ENCODE results near the gene PCBP3.

Gene PCBP3

GRCh38 chr21:45819478-45820170 is 176.1 kb downstream of the PCBP3 start:
- no peaks in the 10 kb centered on the region for H3K36me3 ChIP-seq (ENCODE audit: insufficient read depth, low read length)

GRCh38 chr21:45820171-45821091 is 176.9 kb downstream of the PCBP3 start:
- Histone ChIP-seq H3K27me3 (ENCODE audit: insufficient read depth, low read length) (peaks cover 16% of the 10 kb centered on the region), H3K4me1 (ENCODE audit: insufficient read depth, low read length) (peaks cover 8% of the 10 kb centered on the region), H3K4me3 (ENCODE audit: low read length) (no peak overlapping the region), H3K36me3 (ENCODE audit: insufficient read depth, low read length) (no peaks in the 10 kb centered on the region), H2AFZ (ENCODE audit: low read depth, low read length) (no peak overlapping the region), H3K9me3 (ENCODE audit: low read length) (no peaks in the 10 kb centered on the region)

More at GRCh38 chr21:45819478-45820170, 176.1 kb downstream of the PCBP3 start:
- Histone ChIP-seq H3K27me3 (ENCODE audit: insufficient read depth, low read length) (peaks cover 15% of the 10 kb centered on the region), H3K4me3 (ENCODE audit: low read length) (no peak overlapping the region), H2AFZ (ENCODE audit: low read depth, low read length) (no peak overlapping the region), H3K9me3 (ENCODE audit: low read length) (no peaks in the 10 kb centered on the region), H3K4me1 (ENCODE audit: insufficient read depth, low read length) (peaks cover 8% of the 10 kb centered on the region)

GRCh38 chr21:45821315-45821962 is 177.9 kb downstream of the PCBP3 start:
- Histone ChIP-seq H3K4me1 (ENCODE audit: insufficient read depth, low read length) (peaks cover 8% of the 10 kb centered on the region), H3K36me3 (ENCODE audit: insufficient read depth, low read length) (no peaks in the 10 kb centered on the region), H3K27me3 (ENCODE audit: insufficient read depth, low read length) (peaks cover 16% of the 10 kb centered on the region), H3K4me3 (ENCODE audit: low read length) (no peak overlapping the region), H2AFZ (ENCODE audit: low read depth, low read length) (no peak overlapping the region), H3K9me3 (ENCODE audit: low read length) (no peaks in the 10 kb centered on the region)

DNA sequence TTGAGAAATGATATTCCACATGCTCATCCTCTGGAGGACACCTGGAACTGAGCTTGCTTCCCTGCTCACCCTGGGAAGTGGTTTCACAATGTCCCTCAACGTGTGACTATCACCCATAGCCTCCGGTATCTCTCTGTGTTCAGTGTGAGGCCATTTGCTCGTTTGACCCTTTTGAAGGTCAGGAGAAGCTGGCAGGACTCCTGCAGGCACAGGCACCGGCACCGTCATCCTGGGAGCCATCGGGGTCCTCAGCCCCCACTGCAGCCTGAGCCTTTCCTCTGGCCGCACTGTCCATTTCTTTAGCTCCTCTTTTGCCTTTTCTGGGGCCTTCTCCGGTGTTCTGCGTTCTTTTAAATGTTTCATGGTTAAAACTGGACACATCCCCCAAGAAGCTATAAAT is 178.5 kb downstream of the PCBP3 start:
- Histone ChIP-seq H3K9me3 (ENCODE audit: low read length) (no peaks in the 10 kb centered on the region), H2AFZ (ENCODE audit: low read depth, low read length) (no peak overlapping the region), H3K36me3 (ENCODE audit: insufficient read depth, low read length) (no peaks in the 10 kb centered on the region), H3K4me3 (ENCODE audit: low read length) (no peak overlapping the region), H3K27me3 (ENCODE audit: insufficient read depth, low read length) (peaks cover 16% of the 10 kb centered on the region), H3K4me1 (ENCODE audit: insufficient read depth, low read length) (peaks cover 8% of the 10 kb centered on the region)

DNA sequence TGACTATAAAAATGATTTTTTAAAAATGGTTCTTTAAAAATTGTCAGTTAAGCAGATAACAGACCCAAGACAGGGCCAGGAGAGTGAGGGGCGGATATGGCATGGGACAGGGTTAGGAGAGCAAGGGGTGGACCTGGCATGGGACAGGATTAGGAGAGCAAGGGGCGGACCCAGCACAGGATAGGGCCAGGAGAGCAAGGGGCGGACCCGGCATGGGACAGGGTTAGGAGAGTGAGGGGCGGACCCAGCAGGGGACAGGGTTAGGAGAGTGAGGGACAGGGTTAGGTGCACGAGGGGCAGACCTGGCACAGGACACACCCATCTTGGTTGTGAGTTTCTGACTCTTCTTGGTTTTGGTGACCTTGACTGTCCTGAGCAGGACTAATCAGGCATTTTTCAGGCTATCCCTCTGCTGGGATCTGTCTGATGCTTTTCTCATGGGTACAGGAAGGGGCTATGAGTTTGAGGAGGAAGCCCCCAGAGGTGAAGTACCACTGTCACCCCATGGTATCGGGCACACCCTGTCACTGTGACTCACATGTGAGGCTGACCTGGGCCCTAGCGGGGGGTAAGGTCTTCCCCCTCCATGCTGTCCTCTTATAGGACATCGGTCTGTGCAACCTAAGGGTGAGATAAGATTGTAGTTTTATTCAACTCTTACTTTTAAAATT is 179.0 kb downstream of the PCBP3 start:
- H2AFZ ChIP-seq (ENCODE audit: low read depth, low read length), result no peak overlapping the region
- H3K4me3 ChIP-seq (ENCODE audit: low read length), result no peak overlapping the region
- peaks cover 5% of the 10 kb centered on the region for H3K4me1 ChIP-seq (ENCODE audit: insufficient read depth, low read length)
- no peaks in the 10 kb centered on the region for H3K36me3 ChIP-seq (ENCODE audit: insufficient read depth, low read length)
- no peaks in the 10 kb centered on the region for H3K9me3 ChIP-seq (ENCODE audit: low read length)
- peaks cover 16% of the 10 kb centered on the region for H3K27me3 ChIP-seq (ENCODE audit: insufficient read depth, low read length)

DNA sequence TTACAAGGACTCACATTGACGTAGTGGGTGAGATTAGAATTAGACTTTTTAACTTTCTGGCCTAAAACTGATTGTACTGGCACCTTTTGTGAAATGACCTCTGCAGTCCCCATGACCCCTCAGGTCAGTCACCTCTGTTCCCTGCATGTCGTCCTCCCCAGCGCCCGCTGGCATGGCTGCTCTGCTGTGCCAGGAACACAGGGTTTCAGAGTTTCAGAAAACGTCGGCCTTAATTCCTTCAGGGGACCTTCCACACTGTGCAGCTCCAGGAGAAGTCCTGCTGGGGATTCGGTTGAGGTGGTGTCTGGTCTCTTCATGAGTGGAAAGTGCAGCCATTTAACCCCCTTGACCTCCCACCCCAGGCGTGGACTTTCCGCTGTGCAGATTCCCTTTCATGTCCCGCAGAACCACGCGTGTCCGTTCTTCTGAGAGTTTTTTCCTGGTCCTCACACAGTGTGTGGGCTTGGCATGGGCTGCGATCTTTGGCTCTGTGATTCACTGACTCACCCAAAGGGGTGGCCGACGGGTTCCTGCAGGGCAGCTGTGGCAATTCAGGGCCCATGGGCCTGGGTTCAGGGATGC is 179.7 kb downstream of the PCBP3 start:
- Histone ChIP-seq H3K4me1 (ENCODE audit: insufficient read depth, low read length) (peaks cover 4% of the 10 kb centered on the region), H3K4me3 (ENCODE audit: low read length) (no peak overlapping the region), H3K9me3 (ENCODE audit: low read length) (no peaks in the 10 kb centered on the region), H3K36me3 (ENCODE audit: insufficient read depth, low read length) (no peaks in the 10 kb centered on the region), H2AFZ (ENCODE audit: low read depth, low read length) (no peak overlapping the region), H3K27me3 (ENCODE audit: insufficient read depth, low read length) (peaks cover 19% of the 10 kb centered on the region)

GRCh38 chr21:45824546-45825215 is 181.2 kb downstream of the PCBP3 start:
- Histone ChIP-seq H3K9me3 (ENCODE audit: low read length) (no peaks in the 10 kb centered on the region), H3K4me1 (ENCODE audit: insufficient read depth, low read length) (peaks cover 4% of the 10 kb centered on the region), H3K27me3 (ENCODE audit: insufficient read depth, low read length) (peaks cover 19% of the 10 kb centered on the region), H2AFZ (ENCODE audit: low read depth, low read length) (no peak overlapping the region), H3K36me3 (ENCODE audit: insufficient read depth, low read length) (no peaks in the 10 kb centered on the region), H3K4me3 (ENCODE audit: low read length) (no peak overlapping the region)

GRCh38 chr21:45825219-45825618 is 181.7 kb downstream of the PCBP3 start:
- peaks cover 19% of the 10 kb centered on the region for H3K27me3 ChIP-seq (ENCODE audit: insufficient read depth, low read length)
- no peak overlapping the region for H2AFZ ChIP-seq (ENCODE audit: low read depth, low read length)
- H3K4me1 ChIP-seq (ENCODE audit: insufficient read depth, low read length), result peaks cover 4% of the 10 kb centered on the region
- no peaks in the 10 kb centered on the region for H3K9me3 ChIP-seq (ENCODE audit: low read length)
- no peaks in the 10 kb centered on the region for H3K36me3 ChIP-seq (ENCODE audit: insufficient read depth, low read length)
- H3K4me3 ChIP-seq (ENCODE audit: low read length), result no peak overlapping the region

DNA sequence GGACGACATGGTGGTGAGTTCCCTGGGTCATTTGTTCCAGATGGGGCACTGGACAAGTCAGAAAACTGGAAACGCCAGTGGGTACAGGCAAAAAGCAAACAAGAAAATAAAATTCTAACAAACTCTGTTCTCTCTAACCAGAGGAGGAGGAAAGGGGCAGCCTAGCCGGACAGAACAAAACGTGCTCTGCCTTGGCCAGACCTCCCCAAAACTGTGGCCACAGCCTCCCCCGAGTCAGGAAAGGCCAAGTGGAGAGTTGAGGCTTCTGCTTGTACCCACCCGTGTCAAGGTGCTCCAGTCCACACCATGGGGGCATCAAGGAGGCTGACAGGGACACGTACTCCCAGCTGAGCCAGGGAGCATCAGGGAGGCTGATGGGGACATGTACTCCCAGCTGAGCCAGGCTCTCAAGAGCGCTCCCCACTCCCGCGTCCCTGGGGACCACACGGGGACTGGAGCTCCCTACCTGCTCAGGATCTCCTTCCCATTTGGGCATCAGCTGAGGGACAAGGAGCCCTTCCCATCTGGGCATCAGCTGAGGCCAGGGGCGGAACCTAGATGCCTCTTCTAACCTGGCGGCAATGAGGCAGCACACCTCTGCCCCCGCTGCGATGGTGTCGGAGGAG is 183.3 kb downstream of the PCBP3 start:
- Histone ChIP-seq H3K27me3 (ENCODE audit: insufficient read depth, low read length) (peaks cover 18% of the 10 kb centered on the region), H3K4me3 (ENCODE audit: low read length) (no peak overlapping the region), H3K9me3 (ENCODE audit: low read length) (no peaks in the 10 kb centered on the region), H3K4me1 (ENCODE audit: insufficient read depth, low read length) (no peaks in the 10 kb centered on the region), H2AFZ (ENCODE audit: low read depth, low read length) (no peak overlapping the region), H3K36me3 (ENCODE audit: insufficient read depth, low read length) (no peaks in the 10 kb centered on the region)

DNA sequence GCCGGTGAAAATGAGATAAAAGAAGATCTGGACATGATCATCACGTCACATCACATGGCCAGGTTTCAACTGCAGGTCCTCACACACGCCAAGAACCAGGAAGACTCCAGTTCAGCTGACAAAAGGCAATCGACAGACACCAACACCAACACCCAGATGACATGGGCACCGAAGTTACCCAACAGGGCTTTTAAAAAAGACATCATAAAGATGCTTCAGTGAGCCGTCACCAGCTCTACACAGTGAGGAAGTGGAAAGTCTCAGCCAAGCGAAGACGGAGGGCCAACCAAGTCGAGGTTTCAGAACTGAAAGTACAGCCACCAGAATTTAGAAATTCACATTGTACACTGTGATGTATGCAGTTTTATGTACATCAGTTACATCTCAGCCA is 183.8 kb downstream of the PCBP3 start:
- no peaks in the 10 kb centered on the region for H3K36me3 ChIP-seq (ENCODE audit: insufficient read depth, low read length)
- H3K4me1 ChIP-seq (ENCODE audit: insufficient read depth, low read length), result peaks cover 1% of the 10 kb centered on the region
- no peak overlapping the region for H2AFZ ChIP-seq (ENCODE audit: low read depth, low read length)
- no peak overlapping the region for H3K4me3 ChIP-seq (ENCODE audit: low read length)
- H3K27me3 ChIP-seq (ENCODE audit: insufficient read depth, low read length), result peaks cover 15% of the 10 kb centered on the region
- no peaks in the 10 kb centered on the region for H3K9me3 ChIP-seq (ENCODE audit: low read length)

- Histone ChIP-seq H3K36me3 (ENCODE audit: insufficient read depth, low read length) (no peaks in the 10 kb centered on the region), H3K4me1 (ENCODE audit: insufficient read depth, low read length) (peaks cover 4% of the 10 kb centered on the region), H3K4me3 (ENCODE audit: low read length) (no peak overlapping the region), H2AFZ (ENCODE audit: low read depth, low read length) (no peak overlapping the region), H3K9me3 (ENCODE audit: low read length) (no peaks in the 10 kb centered on the region), H3K27me3 (ENCODE audit: insufficient read depth, low read length) (peaks cover 9% of the 10 kb centered on the region)
Measured at GRCh38 chr21:45827881-45828579, 184.5 kb downstream of the PCBP3 start.

Measured in neuron (in vitro differentiated cells).